Endothelial cell of umbilical vein (primary cell): ENCODE measurements around the gene NPM1. TPM values are rescaled to one million over a fixed set of nuclear protein-coding genes. Genes with fewer than 3 reads are reported as not detected.

Experiments
- BruUV-seq: library from RNA; stranded (reverse); fragments of 400-500 nt; replicated peaks from 2 replicates; lab custom pipeline; 2021; lab: Mats Ljungman, UMichigan
- CTCF ChIA-PET: fragments of 300-600, 350-600 bp; sonication (Branson Sonifier 250); formaldehyde crosslinking; loops from one replicate; lab custom pipeline; 2021; ENCODE audit warnings: antibody characterized with exemption, inconsistent platforms; lab: Charles Lee
- POLR2A ChIA-PET: fragments of 300-600, 350-600 bp; sonication (Branson Sonifier 250); formaldehyde crosslinking; loops from one replicate; lab custom pipeline; 2021; ENCODE audit warnings: antibody characterized with exemption, inconsistent platforms; lab: Charles Lee
- DNase-seq: peaks from one replicate; pipeline ENCODE4 v3.0.0-alpha.2; 2011; ENCODE audit warnings: low read depth, low spot score
- FAIRE-seq: peaks from 2 replicates; lab custom pipeline; 2011; peaks lifted over from hg19 to GRCh38; lab: Jason Lieb, UNC
- H2AFZ ChIP-seq: 2 replicates; pipeline ENCODE4 v1.6.0; 2012; ENCODE audit warnings: low read depth, low read length, control low read depth, inconsistent platforms
- H3K27ac ChIP-seq: 2 replicates; pipeline ENCODE4 v1.5.1; 2011; ENCODE audit warnings: low read depth, mild to moderate bottlenecking, control low read depth, low read length, moderate library complexity; ENCODE audit not compliant: insufficient read depth
- H3K27me3 ChIP-seq, 2 experiments: 2 replicates each; pipeline versions ENCODE4 v1.6.0 to v1.6.1; 2011; ENCODE audit warnings: low read length in 2 of 2, mixed read lengths in 1 of 2; ENCODE audit not compliant: control insufficient read depth in 2 of 2, insufficient read depth in 2 of 2
- H3K36me3 ChIP-seq, 2 experiments: 2 replicates in 1 of 2; 3 replicates in 1 of 2; pipeline ENCODE4 v1.5.1; 2011; ENCODE audit warnings: low read length in 2 of 2, mild to moderate bottlenecking in 1 of 2, moderate library complexity in 1 of 2; ENCODE audit not compliant: control insufficient read depth in 2 of 2, insufficient read depth in 2 of 2; ENCODE audit errors: extremely low read depth in 1 of 2
- H3K4me1 ChIP-seq: 3 replicates; pipeline ENCODE4 v1.5.1; 2011; ENCODE audit warnings: mild to moderate bottlenecking, low read length; ENCODE audit not compliant: control insufficient read depth, insufficient read depth; ENCODE audit errors: extremely low read depth
- H3K4me2 ChIP-seq: 2 replicates; pipeline ENCODE4 v1.6.1; 2011; ENCODE audit warnings: low read length, control low read depth, mixed read lengths; ENCODE audit not compliant: insufficient read depth
- H3K4me3 ChIP-seq, 3 experiments: fragments of 200-600 bp in 1 of 3; sonication (generic), shearing (Covaris generic) in 1 of 3; replicated peaks in 1 of 3; 2 replicates each; pipeline ENCODE4 v1.5.1; 2011 to 2016; ENCODE audit warnings: control low read depth in 3 of 3, low read length in 3 of 3, mild to moderate bottlenecking in 2 of 3, inconsistent platforms in 1 of 3, low read depth in 1 of 3, moderate library complexity in 1 of 3; ENCODE audit not compliant: insufficient read depth in 1 of 3
- H3K79me2 ChIP-seq: 2 replicates; pipeline ENCODE4 v1.6.0; 2012; ENCODE audit warnings: low read length, inconsistent platforms; ENCODE audit not compliant: control insufficient read depth, insufficient read depth
- H3K9ac ChIP-seq: replicated peaks from 2 replicates; pipeline ENCODE3; 2011; ENCODE audit warnings: low read length, control low read depth; ENCODE audit not compliant: insufficient read depth; ENCODE audit errors: extremely low read depth
- H3K9me1 ChIP-seq: replicated peaks from 3 replicates; pipeline ENCODE4 v1.6.0; 2011; ENCODE audit warnings: mild to moderate bottlenecking, low read length; ENCODE audit not compliant: control insufficient read depth, insufficient read depth; ENCODE audit errors: extremely low read depth
- H3K9me3 ChIP-seq: replicated peaks from 2 replicates; pipeline ENCODE4 v1.5.1; 2012; ENCODE audit warnings: low read length, inconsistent platforms; ENCODE audit not compliant: control insufficient read depth, insufficient read depth
- H4K20me1 ChIP-seq: replicated peaks from 2 replicates; pipeline ENCODE3; 2011; ENCODE audit warnings: mild to moderate bottlenecking, low read length; ENCODE audit not compliant: control insufficient read depth, insufficient read depth; ENCODE audit errors: extremely low read depth
- EZH2 ChIP-seq: IDR thresholded peaks from 2 replicates; pipeline ENCODE4 v1.6.1; 2012; ENCODE audit warnings: borderline replicate concordance, low read depth, mild to moderate bottlenecking, moderate library complexity, low read length, inconsistent platforms; ENCODE audit not compliant: severe bottlenecking
- dilution Hi-C: fragments of 300-500 bp; cut with MboI; formaldehyde crosslinking; loops from one replicate; pipeline ENCODE4 v1.15.0; 2019; ENCODE audit warnings: low sequenced_read_pairs; ENCODE audit not compliant: extremely low pct_ligation_motif_present
- intact Hi-C: fragments of 100-400 bp; cut with micrococcal nuclease; formaldehyde crosslinking; loops from one replicate; pipeline ENCODE4 v1.10.0; 2022
- polyA plus RNA-seq, 4 experiments: library from polyadenylated mRNA; depleted of rRNA in 3 of 4; stranded (reverse) in 3 of 4; unstranded in 1 of 4; fragments of >200 nt; gene quantifications; 2 replicates each; pipeline versions ENCODE4 v1.2.1 to v1.2.3, GENCODE V29; 2011 to 2012; ENCODE audit warnings: missing spikeins in 1 of 4
- total RNA-seq: library from RNA; stranded (reverse); gene quantifications from 2 replicates; pipeline ENCODE4 v1.2.3, GENCODE V29; 2021
- TF ChIP-seq, protein P1 (sequence below), 2 donors: IDR thresholded peaks; 1 replicate in 1 of 2; 2 replicates in 1 of 2; pipeline ENCODE4 v1.5.1; 2011; ENCODE audit warnings: low read length in 2 of 2, mild to moderate bottlenecking in 2 of 2, moderate library complexity in 2 of 2, control low read depth in 1 of 2, inconsistent platforms in 1 of 2, low read depth in 1 of 2; ENCODE audit not compliant: insufficient read depth in 1 of 2; ENCODE audit errors: extremely low read depth in 1 of 2

Gene NPM1
- total and polyA plus RNA-seq, 2 donors (not counting 3 experiments of a cell fraction or from before 2014, with no cell fraction given), result 618 to 1,695 TPM

DNA sequence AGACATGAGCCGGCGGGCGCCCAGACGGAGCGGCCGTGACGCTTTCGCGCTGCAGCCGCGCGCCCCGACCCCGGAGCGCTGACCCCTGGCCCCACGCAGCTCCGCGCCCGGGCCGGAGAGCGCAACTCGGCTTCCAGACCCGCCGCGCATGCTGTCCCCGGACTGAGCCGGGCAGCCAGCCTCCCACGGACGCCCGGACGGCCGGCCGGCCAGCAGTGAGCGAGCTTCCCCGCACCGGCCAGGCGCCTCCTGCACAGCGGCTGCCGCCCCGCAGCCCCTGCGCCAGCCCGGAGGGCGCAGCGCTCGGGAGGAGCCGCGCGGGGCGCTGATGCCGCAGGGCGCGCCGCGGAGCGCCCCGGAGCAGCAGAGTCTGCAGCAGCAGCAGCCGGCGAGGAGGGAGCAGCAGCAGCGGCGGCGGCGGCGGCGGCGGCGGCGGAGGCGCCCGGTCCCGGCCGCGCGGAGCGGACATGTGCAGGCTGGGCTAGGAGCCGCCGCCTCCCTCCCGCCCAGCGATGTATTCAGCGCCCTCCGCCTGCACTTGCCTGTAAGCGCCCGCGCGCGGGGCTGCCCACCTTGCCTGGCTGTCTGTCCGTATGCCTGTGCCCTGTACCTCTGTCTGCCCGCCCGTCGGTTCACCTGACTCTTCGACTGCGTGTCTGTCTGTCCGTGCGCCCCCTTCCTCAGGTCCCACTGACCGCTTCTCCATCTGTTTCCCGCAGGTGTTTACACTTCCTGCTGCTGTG lies 32.2 kb downstream of the NPM1 start:
- CTCF ChIA-PET, result interaction anchor here (0.7 to 3.2 kb wide), 38 partner anchors 8 to 768 kb away, joined by 3 to 77 read pairs (median 5); partner anchors contain the start of gene STK10
- Histone ChIP-seq H4K20me1 (no peaks in the 10 kb centered on the region), H3K4me2 (peak overlapping the region; percentile 28), H3K27me3 (peaks cover 5 to 25% of the 10 kb centered on the region in 2 experiments), H3K9ac (no peak overlapping the region), H2AFZ (no peak overlapping the region), H3K4me1 (peaks cover 13% of the 10 kb centered on the region), H3K4me3 (peak overlapping the region in 1 of 3 experiments; percentile 23), H3K79me2 (no peaks in the 10 kb centered on the region), H3K36me3 (no peaks in the 10 kb centered on the region), H3K9me1 (no peaks in the 10 kb centered on the region), H3K27ac (no peak overlapping the region), H3K9me3 (no peaks in the 10 kb centered on the region)
- peak; percentile 65 for TF ChIP-seq EZH2
- TF ChIP-seq, protein P1, sequence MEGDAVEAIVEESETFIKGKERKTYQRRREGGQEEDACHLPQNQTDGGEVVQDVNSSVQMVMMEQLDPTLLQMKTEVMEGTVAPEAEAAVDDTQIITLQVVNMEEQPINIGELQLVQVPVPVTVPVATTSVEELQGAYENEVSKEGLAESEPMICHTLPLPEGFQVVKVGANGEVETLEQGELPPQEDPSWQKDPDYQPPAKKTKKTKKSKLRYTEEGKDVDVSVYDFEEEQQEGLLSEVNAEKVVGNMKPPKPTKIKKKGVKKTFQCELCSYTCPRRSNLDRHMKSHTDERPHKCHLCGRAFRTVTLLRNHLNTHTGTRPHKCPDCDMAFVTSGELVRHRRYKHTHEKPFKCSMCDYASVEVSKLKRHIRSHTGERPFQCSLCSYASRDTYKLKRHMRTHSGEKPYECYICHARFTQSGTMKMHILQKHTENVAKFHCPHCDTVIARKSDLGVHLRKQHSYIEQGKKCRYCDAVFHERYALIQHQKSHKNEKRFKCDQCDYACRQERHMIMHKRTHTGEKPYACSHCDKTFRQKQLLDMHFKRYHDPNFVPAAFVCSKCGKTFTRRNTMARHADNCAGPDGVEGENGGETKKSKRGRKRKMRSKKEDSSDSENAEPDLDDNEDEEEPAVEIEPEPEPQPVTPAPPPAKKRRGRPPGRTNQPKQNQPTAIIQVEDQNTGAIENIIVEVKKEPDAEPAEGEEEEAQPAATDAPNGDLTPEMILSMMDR (IDR thresholded peaks at IDR 0.05; ENCODE audit: extremely low read depth in 1 of 2, insufficient read depth in 1 of 2, low read depth in 1 of 2, low read length in 2 of 2), result no peak
- POLR2A ChIA-PET, result interaction anchor here (1.4 kb wide), 1 partner anchor 487 kb away, joined by 4 read pairs; no protein-coding TSS in a partner anchor
- DNase-seq (no peak), FAIRE-seq (no peak)
- intact Hi-C loops, result loop anchor here (1.0 to 5.0 kb wide), 7 partner anchors 64 to 862 kb away; partner anchors contain the start of genes FBXW11 and UBTD2
- BruUV-seq, result no TSS peak
- dilution Hi-C loops, result no loop called here
